ENCODE results near the gene AP1AR. TPM values are rescaled to one million over a fixed set of nuclear protein-coding genes. Genes with fewer than 3 reads are reported as not detected.
"Not testable (repeated sequence)": the region's sequence is repeated elsewhere in the genome, so short reads cannot be mapped to it uniquely, and the experiment has no call there.

AP1AR gene
- total RNA-seq, 1 donor from 2014 or later = 13.0 TPM

GRCh38 chr4:112277705-112278448 lies 46.3 kb downstream of the AP1AR start:
- Histone ChIP-seq H3K36me3 (ENCODE audit: control insufficient read depth in 3 of 3, insufficient read depth in 3 of 3, low read length in 3 of 3) (peaks cover 0 to 3% (median 0%) of the 10 kb centered on the region in 3 donors), H3K9me3 (ENCODE audit: control insufficient read depth in 3 of 3, low read length in 3 of 3) (no peaks in the 10 kb centered on the region), H3K4me3 (ENCODE audit: low read length in 3 of 3) (no peak overlapping the region), H3K27me3 (ENCODE audit: control insufficient read depth in 3 of 3, insufficient read depth in 3 of 3, low read length in 3 of 3) (no peaks in the 10 kb centered on the region), H3K9ac (ENCODE audit: low read depth in 1 of 3, low read length in 3 of 3) (no peak overlapping the region), H3K4me1 (ENCODE audit: control insufficient read depth in 3 of 3, insufficient read depth in 3 of 3, low read length in 3 of 3) (peaks cover 0 to 2% (median 0%) of the 10 kb centered on the region in 3 donors), H3K27ac (ENCODE audit: low read depth, low read length) (no peak overlapping the region)

- Histone ChIP-seq H3K4me1 (ENCODE audit: control insufficient read depth in 3 of 3, insufficient read depth in 3 of 3, low read length in 3 of 3) (peaks cover 0 to 6% (median 3%) of the 10 kb centered on the region in 3 donors), H3K9ac (ENCODE audit: low read depth in 1 of 3, low read length in 3 of 3) (peak overlapping the region in 1 of 3 donors; percentile 48), H3K4me3 (ENCODE audit: low read length in 3 of 3) (no peak overlapping the region), H3K9me3 (ENCODE audit: control insufficient read depth in 3 of 3, low read length in 3 of 3) (no peaks in the 10 kb centered on the region), H3K36me3 (ENCODE audit: control insufficient read depth in 3 of 3, insufficient read depth in 3 of 3, low read length in 3 of 3) (peaks cover 0 to 3% (median 0%) of the 10 kb centered on the region in 3 donors), H3K27ac (ENCODE audit: low read depth, low read length) (no peak overlapping the region), H3K27me3 (ENCODE audit: control insufficient read depth in 3 of 3, insufficient read depth in 3 of 3, low read length in 3 of 3) (no peaks in the 10 kb centered on the region)
Observed at GRCh38 chr4:112279025-112279881, 47.7 kb downstream of the AP1AR start.

- no peak overlapping the region for H3K27ac ChIP-seq (ENCODE audit: low read depth, low read length)
- H3K9me3 ChIP-seq (ENCODE audit: control insufficient read depth in 3 of 3, low read length in 3 of 3) = no peaks in the 10 kb centered on the region
- H3K27me3 ChIP-seq (ENCODE audit: control insufficient read depth in 3 of 3, insufficient read depth in 3 of 3, low read length in 3 of 3) = no peaks in the 10 kb centered on the region
- peaks cover 0 to 3% (median 0%) of the 10 kb centered on the region in 3 donors for H3K36me3 ChIP-seq (ENCODE audit: control insufficient read depth in 3 of 3, insufficient read depth in 3 of 3, low read length in 3 of 3)
- H3K4me3 ChIP-seq (ENCODE audit: low read length in 3 of 3) = no peak overlapping the region
- peaks cover 4 to 6% (median 4%) of the 10 kb centered on the region in 3 donors for H3K4me1 ChIP-seq (ENCODE audit: control insufficient read depth in 3 of 3, insufficient read depth in 3 of 3, low read length in 3 of 3)
- H3K9ac ChIP-seq (ENCODE audit: low read depth in 1 of 3, low read length in 3 of 3) = no peak overlapping the region
Observed at GRCh38 chr4:112279882-112280315, 48.3 kb downstream of the AP1AR start.

GRCh38 chr4:112280386-112281056 lies 48.9 kb downstream of the AP1AR start:
- Histone ChIP-seq H3K9ac (ENCODE audit: low read depth in 1 of 3, low read length in 3 of 3) (no peak overlapping the region), H3K36me3 (ENCODE audit: control insufficient read depth in 3 of 3, insufficient read depth in 3 of 3, low read length in 3 of 3) (peaks cover 0 to 3% (median 0%) of the 10 kb centered on the region in 3 donors), H3K27ac (ENCODE audit: low read depth, low read length) (no peak overlapping the region), H3K27me3 (ENCODE audit: control insufficient read depth in 3 of 3, insufficient read depth in 3 of 3, low read length in 3 of 3) (no peaks in the 10 kb centered on the region), H3K4me1 (ENCODE audit: control insufficient read depth in 3 of 3, insufficient read depth in 3 of 3, low read length in 3 of 3) (peaks cover 6 to 9% (median 6%) of the 10 kb centered on the region in 3 donors), H3K9me3 (ENCODE audit: control insufficient read depth in 3 of 3, low read length in 3 of 3) (no peaks in the 10 kb centered on the region), H3K4me3 (ENCODE audit: low read length in 3 of 3) (no peak overlapping the region)

- not testable (repeated sequence) for H3K4me3 ChIP-seq (ENCODE audit: low read length in 3 of 3); H3K9me3 ChIP-seq (ENCODE audit: control insufficient read depth in 3 of 3, low read length in 3 of 3); H3K27ac ChIP-seq (ENCODE audit: low read depth, low read length); H3K27me3 ChIP-seq (ENCODE audit: control insufficient read depth in 3 of 3, insufficient read depth in 3 of 3, low read length in 3 of 3); H3K9ac ChIP-seq (ENCODE audit: low read depth in 1 of 3, low read length in 3 of 3); H3K36me3 ChIP-seq (ENCODE audit: control insufficient read depth in 3 of 3, insufficient read depth in 3 of 3, low read length in 3 of 3)
- peaks cover 6 to 14% (median 13%) of the 10 kb centered on the region in 3 donors for H3K4me1 ChIP-seq (ENCODE audit: control insufficient read depth in 3 of 3, insufficient read depth in 3 of 3, low read length in 3 of 3)
Observed at GRCh38 chr4:112281895-112282398, 50.4 kb downstream of the AP1AR start.

GRCh38 chr4:112282860-112283667 lies 51.5 kb downstream of the AP1AR start:
- Histone ChIP-seq H3K4me1 (ENCODE audit: control insufficient read depth in 3 of 3, insufficient read depth in 3 of 3, low read length in 3 of 3) (peaks cover 6 to 14% (median 13%) of the 10 kb centered on the region in 3 donors), H3K27ac (ENCODE audit: low read depth, low read length) (no peak overlapping the region), H3K27me3 (ENCODE audit: control insufficient read depth in 3 of 3, insufficient read depth in 3 of 3, low read length in 3 of 3) (no peaks in the 10 kb centered on the region), H3K9ac (ENCODE audit: low read depth in 1 of 3, low read length in 3 of 3) (no peak overlapping the region), H3K9me3 (ENCODE audit: control insufficient read depth in 3 of 3, low read length in 3 of 3) (no peaks in the 10 kb centered on the region), H3K4me3 (ENCODE audit: low read length in 3 of 3) (no peak overlapping the region), H3K36me3 (ENCODE audit: control insufficient read depth in 3 of 3, insufficient read depth in 3 of 3, low read length in 3 of 3) (no peaks in the 10 kb centered on the region)

GRCh38 chr4:112284166-112284565 lies 52.6 kb downstream of the AP1AR start:
- no peak overlapping the region for H3K27ac ChIP-seq (ENCODE audit: low read depth, low read length)
- no peak overlapping the region for H3K9ac ChIP-seq (ENCODE audit: low read depth in 1 of 3, low read length in 3 of 3)
- H3K4me1 ChIP-seq (ENCODE audit: control insufficient read depth in 3 of 3, insufficient read depth in 3 of 3, low read length in 3 of 3) = peaks cover 4 to 14% (median 13%) of the 10 kb centered on the region in 3 donors
- H3K27me3 ChIP-seq (ENCODE audit: control insufficient read depth in 3 of 3, insufficient read depth in 3 of 3, low read length in 3 of 3) = no peaks in the 10 kb centered on the region
- no peaks in the 10 kb centered on the region for H3K36me3 ChIP-seq (ENCODE audit: control insufficient read depth in 3 of 3, insufficient read depth in 3 of 3, low read length in 3 of 3)
- H3K4me3 ChIP-seq (ENCODE audit: low read length in 3 of 3) = peak overlapping the region in 2 of 3 donors; percentile 24 to 79
- H3K9me3 ChIP-seq (ENCODE audit: control insufficient read depth in 3 of 3, low read length in 3 of 3) = no peaks in the 10 kb centered on the region

GRCh38 chr4:112284662-112285411 lies 53.2 kb downstream of the AP1AR start:
- Histone ChIP-seq H3K9me3 (ENCODE audit: control insufficient read depth in 3 of 3, low read length in 3 of 3) (no peaks in the 10 kb centered on the region), H3K36me3 (ENCODE audit: control insufficient read depth in 3 of 3, insufficient read depth in 3 of 3, low read length in 3 of 3) (no peaks in the 10 kb centered on the region), H3K4me3 (ENCODE audit: low read length in 3 of 3) (peak overlapping the region; percentile 79 to 88 (median 84)), H3K27ac (ENCODE audit: low read depth, low read length) (peak overlapping the region; percentile 70), H3K27me3 (ENCODE audit: control insufficient read depth in 3 of 3, insufficient read depth in 3 of 3, low read length in 3 of 3) (no peaks in the 10 kb centered on the region), H3K4me1 (ENCODE audit: control insufficient read depth in 3 of 3, insufficient read depth in 3 of 3, low read length in 3 of 3) (peaks cover 4 to 14% (median 13%) of the 10 kb centered on the region in 3 donors), H3K9ac (ENCODE audit: low read depth in 1 of 3, low read length in 3 of 3) (peak overlapping the region; percentile 76 to 83 (median 79))

Measured in skeletal muscle tissue (tissue), 4 donors.